ENCODE data around the gene NXPH3.

NXPH3 gene

GRCh38 chr17:49592263-49592662 lies 16.6 kb downstream of the NXPH3 start:
- no peak for DNase-seq (ENCODE audit: low spot score)

- no peak for DNase-seq (ENCODE audit: low spot score)
These were observed 19.7 kb downstream of the NXPH3 start for GRCh38 chr17:49595328-49595727.

- DNase-seq (ENCODE audit: low spot score), result no peak
These were observed 20.3 kb downstream of the NXPH3 start for GRCh38 chr17:49595980-49596379.

- DNase-seq (ENCODE audit: low spot score), result no peak
These were observed 21.1 kb downstream of the NXPH3 start for GRCh38 chr17:49596613-49597244.

- no peak for DNase-seq (ENCODE audit: low spot score)
These were observed 21.8 kb downstream of the NXPH3 start for GRCh38 chr17:49597436-49597835.

- DNase-seq (ENCODE audit: low spot score), result no peak
These were observed 22.4 kb downstream of the NXPH3 start for GRCh38 chr17:49597928-49598655.

- DNase-seq (ENCODE audit: low spot score), result no peak
These were observed 23.2 kb downstream of the NXPH3 start for GRCh38 chr17:49598918-49599317.

GRCh38 chr17:49600949-49601348 lies 25.3 kb downstream of the NXPH3 start:
- DNase-seq (ENCODE audit: low spot score), result no peak

GRCh38 chr17:49602783-49603182 lies 27.1 kb downstream of the NXPH3 start:
- no peak for DNase-seq (ENCODE audit: low spot score)

GRCh38 chr17:49603238-49603637 lies 27.6 kb downstream of the NXPH3 start:
- no peak for DNase-seq (ENCODE audit: low spot score)

- DNase-seq (ENCODE audit: low spot score), result no peak
These were observed 28.0 kb downstream of the NXPH3 start for GRCh38 chr17:49603720-49604119.

- DNase-seq (ENCODE audit: low spot score), result no peak
These were observed 28.7 kb downstream of the NXPH3 start for GRCh38 chr17:49604314-49604869.

- no peak for DNase-seq (ENCODE audit: low spot score)
These were observed 35.4 kb downstream of the NXPH3 start for GRCh38 chr17:49610883-49611584.

- no peak for DNase-seq (ENCODE audit: low spot score)
These were observed 37.1 kb downstream of the NXPH3 start for GRCh38 chr17:49612726-49613125.

GRCh38 chr17:49613182-49613800 lies 37.6 kb downstream of the NXPH3 start:
- no peak for DNase-seq (ENCODE audit: low spot score)

- DNase-seq (ENCODE audit: low spot score), result no peak
These were observed 40.4 kb downstream of the NXPH3 start for GRCh38 chr17:49616086-49616485.

- no peak for DNase-seq (ENCODE audit: low spot score)
These were observed 41.0 kb downstream of the NXPH3 start for GRCh38 chr17:49616601-49617131.

GRCh38 chr17:49618028-49618611 lies 42.4 kb downstream of the NXPH3 start:
- DNase-seq (ENCODE audit: low spot score), result no peak

- no peak for DNase-seq (ENCODE audit: low spot score)
These were observed 45.7 kb downstream of the NXPH3 start for GRCh38 chr17:49621420-49621819.

- DNase-seq (ENCODE audit: low spot score), result no peak
These were observed 46.4 kb downstream of the NXPH3 start for GRCh38 chr17:49621946-49622529.

- DNase-seq (ENCODE audit: low spot score), result no peak
These were observed 49.2 kb downstream of the NXPH3 start for GRCh38 chr17:49624896-49625295.

All from LoVo (cell line).